Measurements from ENCODE around the gene ARHGAP26.

The ARHGAP26 gene

DNA sequence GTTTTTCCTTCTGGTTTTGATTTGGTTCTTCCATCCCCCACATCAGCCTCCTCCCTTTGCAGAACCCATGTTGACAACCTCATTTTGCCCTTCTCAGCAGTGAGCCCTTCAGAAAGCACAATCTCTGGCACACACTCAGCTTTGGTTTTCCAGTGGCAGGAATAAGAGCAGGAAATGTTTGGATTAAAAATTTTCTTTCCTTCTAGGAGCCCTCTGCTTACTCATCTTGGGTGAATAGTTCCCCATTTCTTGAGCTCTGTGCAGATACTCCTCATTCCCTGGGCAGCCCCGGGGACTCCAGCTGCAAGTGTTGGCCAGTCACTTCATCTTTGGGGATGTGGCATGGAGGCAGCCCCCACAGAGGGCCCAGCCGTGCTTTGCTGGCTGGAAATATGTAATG is 462.9 kb downstream of the ARHGAP26 start:
- peaks cover 6% of the 10 kb centered on the region for H3F3A ChIP-seq (ENCODE audit: control insufficient read depth, insufficient read depth)
- no peaks in the 10 kb centered on the region for H3K9me2 ChIP-seq (replicated peaks; ENCODE audit: control insufficient read depth, low read length)
- H3K9me3 ChIP-seq (ENCODE audit: control insufficient read depth, insufficient read depth, low read length) = no peaks in the 10 kb centered on the region
- H3K79me2 ChIP-seq (ENCODE audit: control insufficient read depth, low read length) = no peaks in the 10 kb centered on the region
- no peaks in the 10 kb centered on the region for H3K36me3 ChIP-seq (ENCODE audit: control insufficient read depth, low read length)
- TF ChIP-seq EZH2phosphoT487 (IDR thresholded peaks at IDR 0.05; ENCODE audit: borderline replicate concordance, low read length) = no peak
- TF ChIP-seq CTCF (IDR thresholded peaks at IDR 0.05; ENCODE audit: low read depth, low read length, poor library complexity, severe bottlenecking) = no peak
- no peak overlapping the region for H3K27ac ChIP-seq (ENCODE audit: low read depth, low read length)
- peaks cover 41% of the 10 kb centered on the region for H3K4me1 ChIP-seq (ENCODE audit: control insufficient read depth, low read length)
- H3K27me3 ChIP-seq (ENCODE audit: control insufficient read depth, low read length) = no peaks in the 10 kb centered on the region
- H3K4me2 ChIP-seq (ENCODE audit: low read length) = no peak overlapping the region
- no peaks in the 10 kb centered on the region for H4K20me1 ChIP-seq (ENCODE audit: control insufficient read depth, insufficient read depth, low read depth, low read length)
- H3K4me3 ChIP-seq (ENCODE audit: low read length) = no peak overlapping the region

DNA sequence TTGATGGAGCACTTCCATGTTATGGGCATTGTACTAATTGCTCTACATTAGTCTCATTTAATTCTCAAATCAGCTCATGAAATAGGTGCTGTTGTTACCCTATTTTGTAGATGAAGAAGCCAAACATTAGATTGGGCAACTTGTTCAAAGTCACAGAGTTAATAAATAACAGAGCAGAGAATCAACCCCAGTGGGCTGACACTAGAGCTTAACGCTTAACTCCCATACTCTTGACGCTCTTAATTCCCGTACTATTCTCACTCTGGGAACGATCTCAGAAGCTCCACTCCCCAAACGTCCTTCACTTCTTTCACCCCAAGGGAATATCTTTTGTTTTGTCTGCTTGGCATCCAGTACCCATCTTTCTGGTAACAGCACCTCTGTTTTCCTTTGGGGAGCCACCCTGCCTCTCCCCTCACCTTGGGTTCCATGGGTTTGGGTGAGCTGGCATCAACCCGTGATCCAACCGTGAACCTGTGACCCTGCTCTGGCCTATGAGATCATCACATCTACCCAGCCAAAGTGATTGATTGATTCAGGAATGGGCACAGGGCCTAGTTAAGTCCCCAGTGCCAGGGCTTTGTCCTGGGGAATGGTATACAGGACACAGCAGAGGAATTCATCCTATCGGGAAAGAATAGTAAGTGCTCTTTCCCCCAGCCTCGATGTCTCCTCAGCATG is 464.1 kb downstream of the ARHGAP26 start:
- no peak overlapping the region for H3K27ac ChIP-seq (ENCODE audit: low read depth, low read length)
- H3K4me3 ChIP-seq (ENCODE audit: low read length) = no peak overlapping the region
- H3K79me2 ChIP-seq (ENCODE audit: control insufficient read depth, low read length) = no peaks in the 10 kb centered on the region
- no peak overlapping the region for H3K4me2 ChIP-seq (ENCODE audit: low read length)
- H4K20me1 ChIP-seq (ENCODE audit: control insufficient read depth, insufficient read depth, low read depth, low read length) = no peaks in the 10 kb centered on the region
- no peaks in the 10 kb centered on the region for H3K27me3 ChIP-seq (ENCODE audit: control insufficient read depth, low read length)
- H3K9me3 ChIP-seq (ENCODE audit: control insufficient read depth, insufficient read depth, low read length) = no peaks in the 10 kb centered on the region
- no peaks in the 10 kb centered on the region for H3K9me2 ChIP-seq (replicated peaks; ENCODE audit: control insufficient read depth, low read length)
- TF ChIP-seq CTCF (IDR thresholded peaks at IDR 0.05; ENCODE audit: low read depth, low read length, poor library complexity, severe bottlenecking) (no peak), EZH2phosphoT487 (IDR thresholded peaks at IDR 0.05; ENCODE audit: borderline replicate concordance, low read length) (no peak)
- H3K4me1 ChIP-seq (ENCODE audit: control insufficient read depth, low read length) = peaks cover 29% of the 10 kb centered on the region
- peaks cover 1% of the 10 kb centered on the region; the same call in 1 of the 2 replicates for H3F3A ChIP-seq (ENCODE audit: control insufficient read depth, insufficient read depth)
- no peaks in the 10 kb centered on the region for H3K36me3 ChIP-seq (ENCODE audit: control insufficient read depth, low read length)

GRCh38 chr5:143235423-143235822 is 465.2 kb downstream of the ARHGAP26 start:
- Histone ChIP-seq H3K4me2 (ENCODE audit: low read length) (no peak overlapping the region), H3F3A (ENCODE audit: control insufficient read depth, insufficient read depth) (no peaks in the 10 kb centered on the region), H3K79me2 (ENCODE audit: control insufficient read depth, low read length) (no peaks in the 10 kb centered on the region), H3K4me3 (ENCODE audit: low read length) (no peak overlapping the region), H3K27ac (ENCODE audit: low read depth, low read length) (no peak overlapping the region), H3K27me3 (ENCODE audit: control insufficient read depth, low read length) (no peaks in the 10 kb centered on the region), H3K9me3 (ENCODE audit: control insufficient read depth, insufficient read depth, low read length) (no peaks in the 10 kb centered on the region), H3K9me2 (replicated peaks; ENCODE audit: control insufficient read depth, low read length) (no peaks in the 10 kb centered on the region), H3K4me1 (ENCODE audit: control insufficient read depth, low read length) (peaks cover 17% of the 10 kb centered on the region), H3K36me3 (ENCODE audit: control insufficient read depth, low read length) (no peaks in the 10 kb centered on the region), H4K20me1 (ENCODE audit: control insufficient read depth, insufficient read depth, low read depth, low read length) (no peaks in the 10 kb centered on the region)
- TF ChIP-seq CTCF (IDR thresholded peaks at IDR 0.05; ENCODE audit: low read depth, low read length, poor library complexity, severe bottlenecking) (no peak), EZH2phosphoT487 (IDR thresholded peaks at IDR 0.05; ENCODE audit: borderline replicate concordance, low read length) (no peak)

Data from DOHH2 (cell line).